Liver (tissue), 9 donors: Measurements from ENCODE around the gene UGCG. TPM values are rescaled to one million over a fixed set of nuclear protein-coding genes. Genes with fewer than 3 reads are reported as not detected.

ENCODE experiments used
- DNase-seq: peaks from one replicate; pipeline ENCODE4 v3.0.0-alpha.2; 2017; ENCODE audit warnings: low spot score
- H3K27ac ChIP-seq, 2 donors: one replicate each; pipeline ENCODE4 v1.7.0; 2013; ENCODE audit warnings: inconsistent platforms in 2 of 2, low read length in 2 of 2, control low read depth in 1 of 2, low read depth in 1 of 2, mild to moderate bottlenecking in 1 of 2
- H3K27me3 ChIP-seq, 4 donors: one replicate each; pipeline versions ENCODE4 v1.6.1 to v1.7.0; 2013; ENCODE audit warnings: low read length in 3 of 4, inconsistent platforms in 1 of 4, mild to moderate bottlenecking in 1 of 4, moderate library complexity in 1 of 4; ENCODE audit not compliant: control insufficient read depth in 4 of 4, insufficient read depth in 4 of 4
- H3K36me3 ChIP-seq, 4 donors: one replicate each; pipeline versions ENCODE4 v1.6.1 to v1.7.0; 2013; ENCODE audit warnings: low read length in 3 of 4, mild to moderate bottlenecking in 3 of 4, low read depth in 1 of 4, moderate library complexity in 1 of 4; ENCODE audit not compliant: control insufficient read depth in 4 of 4, insufficient read depth in 3 of 4
- H3K4me1 ChIP-seq, 4 donors: one replicate each; pipeline versions ENCODE4 v1.6.1 to v1.7.0; 2013; ENCODE audit warnings: low read length in 3 of 4, mild to moderate bottlenecking in 3 of 4, moderate library complexity in 1 of 4; ENCODE audit not compliant: control insufficient read depth in 4 of 4, insufficient read depth in 4 of 4
- H3K4me3 ChIP-seq, 3 donors: one replicate each; pipeline versions ENCODE4 v1.6.1 to v1.7.0; 2013; ENCODE audit warnings: low read length in 3 of 3, control low read depth in 1 of 3, low read depth in 1 of 3, mild to moderate bottlenecking in 1 of 3
- H3K9ac ChIP-seq, 2 donors: one replicate each; pipeline ENCODE4 v1.7.0; 2013; ENCODE audit warnings: low read length in 2 of 2, mild to moderate bottlenecking in 2 of 2, moderate library complexity in 2 of 2, control low read depth in 1 of 2, low read depth in 1 of 2
- H3K9me3 ChIP-seq, 4 donors: one replicate each; pipeline versions ENCODE4 v1.6.1 to v1.7.0; 2013; ENCODE audit warnings: low read length in 3 of 4; ENCODE audit not compliant: control insufficient read depth in 4 of 4
- EGR1 ChIP-seq, 2 donors: IDR thresholded peaks; 2 replicates each; pipeline ENCODE4 v1.6.1; 2016 to 2018; ENCODE audit warnings: antibody characterized with exemption in 2 of 2, low read depth in 2 of 2
- FOXA1 ChIP-seq: IDR thresholded peaks from 2 replicates; pipeline ENCODE4 v1.6.1; 2016; ENCODE audit warnings: antibody characterized with exemption
- FOXA2 ChIP-seq: IDR thresholded peaks from 2 replicates; pipeline ENCODE4 v1.6.1; 2016; ENCODE audit warnings: antibody characterized with exemption
- GABPA ChIP-seq, 2 donors: IDR thresholded peaks in 1 of 2; conservative IDR thresholded peaks in 1 of 2; 2 replicates each; pipeline ENCODE4 v1.6.1; 2016; ENCODE audit warnings: antibody characterized with exemption in 2 of 2, mild to moderate bottlenecking in 1 of 2, moderate library complexity in 1 of 2
- HNF4A ChIP-seq, 2 donors: conservative IDR thresholded peaks; 2 replicates each; pipeline ENCODE4 v1.6.1; 2016; ENCODE audit warnings: antibody characterized with exemption in 2 of 2, mild to moderate bottlenecking in 2 of 2
- HNF4G ChIP-seq: IDR thresholded peaks from 2 replicates; pipeline ENCODE4 v1.6.1; 2016; ENCODE audit warnings: antibody characterized with exemption
- JUND ChIP-seq, 2 donors: IDR thresholded peaks; 2 replicates each; pipeline ENCODE4 v1.6.1; 2016; ENCODE audit warnings: antibody characterized with exemption in 2 of 2
- NR2F2 ChIP-seq: IDR thresholded peaks from 2 replicates; pipeline ENCODE4 v1.6.1; 2016; ENCODE audit warnings: antibody characterized with exemption
- RAD21 ChIP-seq, 2 donors: IDR thresholded peaks; 2 replicates each; pipeline ENCODE4 v1.6.1; 2016; ENCODE audit warnings: antibody characterized with exemption in 2 of 2, mild to moderate bottlenecking in 2 of 2
- RXRA ChIP-seq, 2 donors: IDR thresholded peaks; 2 replicates each; pipeline ENCODE4 v1.6.1; 2017 to 2018; ENCODE audit warnings: antibody characterized with exemption in 2 of 2, mild to moderate bottlenecking in 1 of 2
- SP1 ChIP-seq: IDR thresholded peaks from 2 replicates; pipeline ENCODE4 v1.6.1; 2018; ENCODE audit warnings: antibody characterized with exemption, mild to moderate bottlenecking
- TAF1 ChIP-seq: conservative IDR thresholded peaks from 2 replicates; pipeline ENCODE4 v1.6.1; 2016; ENCODE audit warnings: antibody characterized with exemption, mild to moderate bottlenecking
- YY1 ChIP-seq: IDR thresholded peaks from 2 replicates; pipeline ENCODE4 v1.6.1; 2016; ENCODE audit warnings: antibody characterized with exemption, mild to moderate bottlenecking
- WGBS: extraction: QIAGEN DNeasy Blood & Tissue Kit; methylation state at CpG from one replicate; pipeline ENCODE4 v1.1.7; 2013; 5-methylcytosine and 5-hydroxymethylcytosine counted together
- polyA plus RNA-seq, 2 donors: library from polyadenylated mRNA; stranded (reverse) in 1 of 2; unstranded in 1 of 2; fragments of 200-250 nt in 1 of 2; fragments of >200 nt in 1 of 2; fragmentation: Nextera tagmentation in 1 of 2; extraction: Ambion mirVana in 1 of 2; gene quantifications; one replicate each; pipeline versions ENCODE4 v1.2.1 to v1.2.3, GENCODE V29; 2013 to 2015
- total RNA-seq, 2 donors: library from RNA; depleted of rRNA; stranded (reverse); fragments of >200 nt; gene quantifications; one replicate each; pipeline ENCODE4 v1.2.3, GENCODE V29; 2014
- TF ChIP-seq, protein P1 (sequence below): IDR thresholded peaks from 2 replicates; pipeline ENCODE4 v1.6.1; 2016; ENCODE audit warnings: antibody characterized with exemption, mild to moderate bottlenecking
- TF ChIP-seq, protein P2 (sequence below): IDR thresholded peaks from 2 replicates; pipeline ENCODE4 v1.6.1; 2016; ENCODE audit warnings: antibody characterized with exemption
- TF ChIP-seq, protein P3 (sequence below): fragments of 150-350 bp; IDR thresholded peaks from 2 replicates; pipeline ENCODE4 v1.5.1; 2017; ENCODE audit warnings: improper control_type of control experiment, low read depth, low read length; ENCODE audit not compliant: missing input control
- TF ChIP-seq, protein P4 (sequence below): IDR thresholded peaks from 2 replicates; pipeline ENCODE4 v1.6.1; 2016; ENCODE audit warnings: antibody characterized with exemption
- TF ChIP-seq, protein P5 (sequence below): IDR thresholded peaks from 2 replicates; pipeline ENCODE4 v1.6.1; 2016; ENCODE audit warnings: antibody characterized with exemption
- donor health status: healthy.
- donor health status: healthy.
- donor health status: healthy.
- donor health status: healthy.
- donor health status: healthy.

The UGCG gene
- total and polyA plus RNA-seq, 4 donors: 5.2 to 44.2 (median 12.0) TPM

DNA sequence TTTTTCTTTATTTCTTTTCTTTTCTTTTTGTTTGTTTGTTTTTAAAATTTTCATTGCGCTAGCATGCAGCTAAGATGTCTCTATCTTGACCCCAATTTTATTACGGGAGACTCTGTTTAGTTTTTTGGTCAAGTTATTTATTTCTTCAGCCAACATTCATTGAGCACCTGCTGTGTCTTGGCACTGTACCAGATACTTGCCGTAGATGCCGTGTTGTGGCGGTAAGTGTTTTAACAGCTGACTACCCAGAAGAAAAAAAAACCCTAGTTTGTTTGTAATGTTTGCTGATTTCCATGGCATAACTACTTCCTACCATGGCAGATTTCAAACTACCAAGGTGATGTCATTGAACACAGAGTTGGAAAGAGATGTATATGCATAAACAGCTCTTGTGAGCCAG, 65.0 kb downstream of the UGCG start:
- H3K9me3 ChIP-seq: no peaks in the 10 kb centered on the region
- H3K27ac ChIP-seq: no peak overlapping the region
- WGBS: 76% methylated on average over 5 of the region's 5 CpGs
- no peaks in the 10 kb centered on the region for H3K36me3 ChIP-seq
- no peaks in the 10 kb centered on the region for H3K27me3 ChIP-seq
- DNase-seq: no peak
- H3K9ac ChIP-seq: no peak overlapping the region
- H3K4me1 ChIP-seq: no peaks in the 10 kb centered on the region
- no peak overlapping the region for H3K4me3 ChIP-seq
- TF ChIP-seq HNF4G (no peak), SP1 (no peak), HNF4A (conservative IDR thresholded peaks at IDR 0.05) (no peak), FOXA2 (no peak), RXRA (IDR thresholded peaks at IDR 0.05) (no peak), YY1 (no peak), TAF1 (no peak), NR2F2 (no peak), GABPA (IDR thresholded peaks at IDR 0.05 in 1 of 2, conservative IDR thresholded peaks at IDR 0.05 in 1 of 2) (no peak)
- TF ChIP-seq, protein P1, sequence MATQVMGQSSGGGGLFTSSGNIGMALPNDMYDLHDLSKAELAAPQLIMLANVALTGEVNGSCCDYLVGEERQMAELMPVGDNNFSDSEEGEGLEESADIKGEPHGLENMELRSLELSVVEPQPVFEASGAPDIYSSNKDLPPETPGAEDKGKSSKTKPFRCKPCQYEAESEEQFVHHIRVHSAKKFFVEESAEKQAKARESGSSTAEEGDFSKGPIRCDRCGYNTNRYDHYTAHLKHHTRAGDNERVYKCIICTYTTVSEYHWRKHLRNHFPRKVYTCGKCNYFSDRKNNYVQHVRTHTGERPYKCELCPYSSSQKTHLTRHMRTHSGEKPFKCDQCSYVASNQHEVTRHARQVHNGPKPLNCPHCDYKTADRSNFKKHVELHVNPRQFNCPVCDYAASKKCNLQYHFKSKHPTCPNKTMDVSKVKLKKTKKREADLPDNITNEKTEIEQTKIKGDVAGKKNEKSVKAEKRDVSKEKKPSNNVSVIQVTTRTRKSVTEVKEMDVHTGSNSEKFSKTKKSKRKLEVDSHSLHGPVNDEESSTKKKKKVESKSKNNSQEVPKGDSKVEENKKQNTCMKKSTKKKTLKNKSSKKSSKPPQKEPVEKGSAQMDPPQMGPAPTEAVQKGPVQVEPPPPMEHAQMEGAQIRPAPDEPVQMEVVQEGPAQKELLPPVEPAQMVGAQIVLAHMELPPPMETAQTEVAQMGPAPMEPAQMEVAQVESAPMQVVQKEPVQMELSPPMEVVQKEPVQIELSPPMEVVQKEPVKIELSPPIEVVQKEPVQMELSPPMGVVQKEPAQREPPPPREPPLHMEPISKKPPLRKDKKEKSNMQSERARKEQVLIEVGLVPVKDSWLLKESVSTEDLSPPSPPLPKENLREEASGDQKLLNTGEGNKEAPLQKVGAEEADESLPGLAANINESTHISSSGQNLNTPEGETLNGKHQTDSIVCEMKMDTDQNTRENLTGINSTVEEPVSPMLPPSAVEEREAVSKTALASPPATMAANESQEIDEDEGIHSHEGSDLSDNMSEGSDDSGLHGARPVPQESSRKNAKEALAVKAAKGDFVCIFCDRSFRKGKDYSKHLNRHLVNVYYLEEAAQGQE: no peak
- TF ChIP-seq, protein P2, sequence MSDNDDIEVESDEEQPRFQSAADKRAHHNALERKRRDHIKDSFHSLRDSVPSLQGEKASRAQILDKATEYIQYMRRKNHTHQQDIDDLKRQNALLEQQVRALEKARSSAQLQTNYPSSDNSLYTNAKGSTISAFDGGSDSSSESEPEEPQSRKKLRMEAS: no peak
- TF ChIP-seq, protein P3, sequence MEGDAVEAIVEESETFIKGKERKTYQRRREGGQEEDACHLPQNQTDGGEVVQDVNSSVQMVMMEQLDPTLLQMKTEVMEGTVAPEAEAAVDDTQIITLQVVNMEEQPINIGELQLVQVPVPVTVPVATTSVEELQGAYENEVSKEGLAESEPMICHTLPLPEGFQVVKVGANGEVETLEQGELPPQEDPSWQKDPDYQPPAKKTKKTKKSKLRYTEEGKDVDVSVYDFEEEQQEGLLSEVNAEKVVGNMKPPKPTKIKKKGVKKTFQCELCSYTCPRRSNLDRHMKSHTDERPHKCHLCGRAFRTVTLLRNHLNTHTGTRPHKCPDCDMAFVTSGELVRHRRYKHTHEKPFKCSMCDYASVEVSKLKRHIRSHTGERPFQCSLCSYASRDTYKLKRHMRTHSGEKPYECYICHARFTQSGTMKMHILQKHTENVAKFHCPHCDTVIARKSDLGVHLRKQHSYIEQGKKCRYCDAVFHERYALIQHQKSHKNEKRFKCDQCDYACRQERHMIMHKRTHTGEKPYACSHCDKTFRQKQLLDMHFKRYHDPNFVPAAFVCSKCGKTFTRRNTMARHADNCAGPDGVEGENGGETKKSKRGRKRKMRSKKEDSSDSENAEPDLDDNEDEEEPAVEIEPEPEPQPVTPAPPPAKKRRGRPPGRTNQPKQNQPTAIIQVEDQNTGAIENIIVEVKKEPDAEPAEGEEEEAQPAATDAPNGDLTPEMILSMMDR: no peak
- TF ChIP-seq, protein P4, sequence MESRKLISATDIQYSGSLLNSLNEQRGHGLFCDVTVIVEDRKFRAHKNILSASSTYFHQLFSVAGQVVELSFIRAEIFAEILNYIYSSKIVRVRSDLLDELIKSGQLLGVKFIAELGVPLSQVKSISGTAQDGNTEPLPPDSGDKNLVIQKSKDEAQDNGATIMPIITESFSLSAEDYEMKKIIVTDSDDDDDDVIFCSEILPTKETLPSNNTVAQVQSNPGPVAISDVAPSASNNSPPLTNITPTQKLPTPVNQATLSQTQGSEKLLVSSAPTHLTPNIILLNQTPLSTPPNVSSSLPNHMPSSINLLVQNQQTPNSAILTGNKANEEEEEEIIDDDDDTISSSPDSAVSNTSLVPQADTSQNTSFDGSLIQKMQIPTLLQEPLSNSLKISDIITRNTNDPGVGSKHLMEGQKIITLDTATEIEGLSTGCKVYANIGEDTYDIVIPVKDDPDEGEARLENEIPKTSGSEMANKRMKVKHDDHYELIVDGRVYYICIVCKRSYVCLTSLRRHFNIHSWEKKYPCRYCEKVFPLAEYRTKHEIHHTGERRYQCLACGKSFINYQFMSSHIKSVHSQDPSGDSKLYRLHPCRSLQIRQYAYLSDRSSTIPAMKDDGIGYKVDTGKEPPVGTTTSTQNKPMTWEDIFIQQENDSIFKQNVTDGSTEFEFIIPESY: no peak

DNA sequence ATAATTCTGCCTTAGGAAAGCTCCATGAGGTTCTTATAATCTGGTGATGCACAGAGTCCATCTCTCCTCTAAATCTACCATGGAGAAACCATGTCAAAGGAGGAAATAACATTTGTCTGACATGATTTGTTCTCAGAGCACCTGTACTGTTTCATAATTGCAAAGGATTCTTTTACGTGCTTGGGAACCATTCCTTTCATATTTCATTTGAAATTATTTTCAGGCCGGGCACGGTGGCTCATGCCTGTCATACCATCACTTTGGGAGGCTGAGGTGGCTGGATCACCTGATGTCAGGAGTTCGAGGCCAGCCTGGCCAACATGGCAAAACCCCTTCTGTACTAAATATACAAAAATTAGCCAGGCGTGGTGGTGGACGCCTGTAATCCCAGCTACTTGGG, 65.4 kb downstream of the UGCG start:
- H3K9ac ChIP-seq: no peak overlapping the region
- 78% methylated on average over 6 of the region's 6 CpGs for WGBS
- H3K9me3 ChIP-seq: no peaks in the 10 kb centered on the region
- TF ChIP-seq HNF4A (conservative IDR thresholded peaks at IDR 0.05) (no peak), GABPA (IDR thresholded peaks at IDR 0.05 in 1 of 2, conservative IDR thresholded peaks at IDR 0.05 in 1 of 2) (no peak), SP1 (no peak), EGR1 (IDR thresholded peaks at IDR 0.05; ENCODE audit: low read depth in 2 of 2) (no peak), RXRA (IDR thresholded peaks at IDR 0.05) (no peak), FOXA1 (no peak), JUND (IDR thresholded peaks at IDR 0.05) (no peak), FOXA2 (no peak), RAD21 (IDR thresholded peaks at IDR 0.05) (no peak), TAF1 (no peak), HNF4G (no peak), YY1 (no peak)
- TF ChIP-seq, protein P5, sequence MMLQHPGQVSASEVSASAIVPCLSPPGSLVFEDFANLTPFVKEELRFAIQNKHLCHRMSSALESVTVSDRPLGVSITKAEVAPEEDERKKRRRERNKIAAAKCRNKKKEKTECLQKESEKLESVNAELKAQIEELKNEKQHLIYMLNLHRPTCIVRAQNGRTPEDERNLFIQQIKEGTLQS: no peak
- TF ChIP-seq, protein P2: no peak
- no peak overlapping the region for H3K27ac ChIP-seq
- no peaks in the 10 kb centered on the region for H3K4me1 ChIP-seq
- no peak for DNase-seq
- no peaks in the 10 kb centered on the region for H3K36me3 ChIP-seq
- H3K4me3 ChIP-seq: no peak overlapping the region
- H3K27me3 ChIP-seq: no peaks in the 10 kb centered on the region
